Measurements from ENCODE around the gene FAM76B. TPM values are rescaled to one million over a fixed set of nuclear protein-coding genes. Genes with fewer than 3 reads are reported as not detected.
"Not testable (repeated sequence)": the region's sequence is repeated elsewhere in the genome, so short reads cannot be mapped to it uniquely, and the experiment has no call there.

The FAM76B gene
- total RNA-seq, 1 donor from 2014 or later, result 37.3 TPM

DNA sequence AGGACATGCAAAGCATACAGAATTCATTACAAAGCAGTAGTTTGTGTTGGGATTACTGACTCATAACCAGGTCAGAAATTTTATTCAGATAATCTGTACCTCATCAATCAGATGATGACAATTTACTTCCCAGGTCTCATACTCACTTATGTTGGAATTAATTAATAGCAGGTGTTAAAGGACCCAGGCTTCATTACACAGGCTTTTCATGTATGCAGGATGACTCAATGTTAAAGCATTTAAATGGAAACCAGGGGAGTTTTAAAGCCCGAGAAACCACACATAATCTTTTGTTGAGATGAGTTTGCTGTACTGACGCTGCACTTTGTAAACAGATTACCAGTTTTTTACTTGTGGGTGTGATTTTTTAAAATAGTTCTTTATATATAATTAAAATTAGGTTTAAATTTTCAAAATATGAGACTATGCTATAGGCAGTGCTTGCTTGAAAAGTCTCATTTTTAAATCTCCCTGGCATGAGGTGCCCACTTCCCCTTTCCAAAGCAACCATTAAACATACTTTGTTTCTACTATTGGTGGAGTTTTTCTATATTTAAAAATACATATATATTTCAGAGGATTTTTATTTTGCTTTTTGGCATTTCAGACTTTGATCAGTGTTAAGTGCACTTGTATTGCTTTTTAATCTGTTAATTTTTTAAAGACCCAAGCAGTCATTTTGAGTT is 41.8 kb upstream of the FAM76B start:
- Mint-ChIP-seq H3K27me3 (ENCODE audit: low read depth) (no peaks in the 10 kb centered on the region), H3K4me1 (peaks cover 5% of the 10 kb centered on the region), H3K36me3 (peaks cover 24% of the 10 kb centered on the region), H3K4me3 (no peak overlapping the region), H3K9me3 (no peaks in the 10 kb centered on the region), H3K27ac (peak overlapping the region; percentile 81)
- no peak for DNase-seq (ENCODE audit: low spot score in 2 of 2, unreplicated experiment in 2 of 2)
- TF ChIP-seq, protein P1, sequence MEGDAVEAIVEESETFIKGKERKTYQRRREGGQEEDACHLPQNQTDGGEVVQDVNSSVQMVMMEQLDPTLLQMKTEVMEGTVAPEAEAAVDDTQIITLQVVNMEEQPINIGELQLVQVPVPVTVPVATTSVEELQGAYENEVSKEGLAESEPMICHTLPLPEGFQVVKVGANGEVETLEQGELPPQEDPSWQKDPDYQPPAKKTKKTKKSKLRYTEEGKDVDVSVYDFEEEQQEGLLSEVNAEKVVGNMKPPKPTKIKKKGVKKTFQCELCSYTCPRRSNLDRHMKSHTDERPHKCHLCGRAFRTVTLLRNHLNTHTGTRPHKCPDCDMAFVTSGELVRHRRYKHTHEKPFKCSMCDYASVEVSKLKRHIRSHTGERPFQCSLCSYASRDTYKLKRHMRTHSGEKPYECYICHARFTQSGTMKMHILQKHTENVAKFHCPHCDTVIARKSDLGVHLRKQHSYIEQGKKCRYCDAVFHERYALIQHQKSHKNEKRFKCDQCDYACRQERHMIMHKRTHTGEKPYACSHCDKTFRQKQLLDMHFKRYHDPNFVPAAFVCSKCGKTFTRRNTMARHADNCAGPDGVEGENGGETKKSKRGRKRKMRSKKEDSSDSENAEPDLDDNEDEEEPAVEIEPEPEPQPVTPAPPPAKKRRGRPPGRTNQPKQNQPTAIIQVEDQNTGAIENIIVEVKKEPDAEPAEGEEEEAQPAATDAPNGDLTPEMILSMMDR (IDR thresholded peaks at IDR 0.05; ENCODE audit: unreplicated experiment), result no peak

DNA sequence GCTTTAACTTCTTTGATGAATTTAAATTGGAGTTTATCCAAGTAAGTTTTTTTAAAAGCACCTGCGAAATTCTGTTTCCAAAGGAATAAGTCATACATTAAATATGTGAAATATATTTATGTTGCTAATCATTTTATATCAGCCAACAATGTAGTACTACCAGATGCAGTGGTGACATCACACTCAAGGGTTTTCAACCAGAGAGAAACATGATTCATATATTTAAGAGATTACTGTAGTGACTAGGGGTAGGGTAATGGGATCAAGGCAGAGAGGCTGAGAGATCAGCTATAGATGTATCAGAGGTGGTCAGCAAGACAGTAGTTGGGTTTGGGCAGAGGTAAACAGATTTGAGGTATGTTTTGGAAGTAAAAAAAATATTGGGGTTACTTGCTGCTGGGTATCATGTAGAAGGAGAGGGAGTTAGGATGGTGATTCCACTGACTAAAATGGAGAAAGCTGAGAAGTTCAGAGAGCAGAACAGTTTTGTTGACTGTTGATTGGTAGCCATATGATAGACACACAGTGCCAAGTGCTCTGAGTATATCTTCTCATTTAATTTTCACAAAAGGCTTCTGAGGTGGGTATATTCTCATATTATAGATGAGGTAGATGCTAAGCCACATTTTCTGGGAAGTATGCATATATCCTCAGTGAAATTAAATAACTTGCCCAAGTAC is 40.1 kb upstream of the FAM76B start:
- H3K4me1 Mint-ChIP-seq, result peaks cover 5% of the 10 kb centered on the region
- no peaks in the 10 kb centered on the region for H3K9me3 Mint-ChIP-seq
- no peak overlapping the region for H3K4me3 Mint-ChIP-seq
- peak overlapping the region; percentile 4 for H3K27ac Mint-ChIP-seq
- DNase-seq (ENCODE audit: low spot score in 2 of 2, unreplicated experiment in 2 of 2), result no peak
- TF ChIP-seq, protein P1 (IDR thresholded peaks at IDR 0.05; ENCODE audit: unreplicated experiment), result no peak
- H3K27me3 Mint-ChIP-seq (ENCODE audit: low read depth), result no peaks in the 10 kb centered on the region
- peaks cover 28% of the 10 kb centered on the region for H3K36me3 Mint-ChIP-seq

DNA sequence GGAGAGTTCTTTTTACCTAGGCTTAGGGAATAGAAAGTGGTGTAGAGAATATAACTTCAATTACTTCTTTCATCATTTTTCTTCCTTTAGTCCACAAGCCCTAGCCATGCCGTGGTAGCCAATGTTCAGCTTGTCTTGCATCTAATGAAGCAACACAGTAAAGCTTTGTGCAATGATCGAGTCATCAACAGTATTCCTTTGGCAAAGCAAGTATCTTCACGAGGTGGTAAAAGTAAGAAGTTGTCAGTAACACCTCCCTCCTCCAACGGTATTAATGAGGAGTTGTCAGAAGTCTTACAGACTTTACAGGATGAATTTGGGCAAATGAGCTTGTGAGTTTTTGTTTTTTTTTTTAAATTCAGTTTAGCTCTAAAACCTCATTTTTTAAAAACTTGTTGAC is 38.1 kb upstream of the FAM76B start:
- Mint-ChIP-seq H3K4me1 (peaks cover 5% of the 10 kb centered on the region), H3K4me3 (no peak overlapping the region), H3K9me3 (peaks cover 3% of the 10 kb centered on the region), H3K27me3 (ENCODE audit: low read depth) (no peaks in the 10 kb centered on the region), H3K27ac (no peak overlapping the region), H3K36me3 (peaks cover 33% of the 10 kb centered on the region)
- no peak for DNase-seq (ENCODE audit: low spot score in 2 of 2, unreplicated experiment in 2 of 2)
- TF ChIP-seq, protein P1 (IDR thresholded peaks at IDR 0.05; ENCODE audit: unreplicated experiment), result no peak

DNA sequence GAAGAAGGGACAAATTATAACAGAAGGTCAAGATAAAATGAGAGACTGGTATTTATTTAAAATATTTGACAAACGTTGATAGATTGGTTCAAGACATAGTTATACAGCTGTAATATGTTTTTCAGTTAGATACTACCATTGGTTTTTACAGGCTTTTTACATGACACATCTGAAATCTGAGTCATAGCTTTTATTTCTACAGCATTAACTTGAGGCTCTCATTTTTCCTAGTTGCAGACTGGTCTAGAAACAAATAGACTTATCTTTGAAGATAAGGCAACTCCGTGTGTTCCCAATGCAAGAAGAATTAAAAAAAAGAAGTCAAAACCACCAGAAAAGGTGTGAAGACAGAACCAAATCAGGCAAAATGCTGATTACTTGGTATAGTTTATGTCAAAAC is 32.1 kb upstream of the FAM76B start:
- H3K27ac Mint-ChIP-seq, result no peak overlapping the region
- H3K27me3 Mint-ChIP-seq (ENCODE audit: low read depth), result no peaks in the 10 kb centered on the region
- no peak for DNase-seq (ENCODE audit: low spot score in 2 of 2, unreplicated experiment in 2 of 2)
- H3K4me3 Mint-ChIP-seq, result no peak overlapping the region
- H3K9me3 Mint-ChIP-seq, result peaks cover 3% of the 10 kb centered on the region
- peaks cover 46% of the 10 kb centered on the region for H3K36me3 Mint-ChIP-seq
- TF ChIP-seq, protein P1 (IDR thresholded peaks at IDR 0.05; ENCODE audit: unreplicated experiment), result no peak
- H3K4me1 Mint-ChIP-seq, result no peaks in the 10 kb centered on the region

DNA sequence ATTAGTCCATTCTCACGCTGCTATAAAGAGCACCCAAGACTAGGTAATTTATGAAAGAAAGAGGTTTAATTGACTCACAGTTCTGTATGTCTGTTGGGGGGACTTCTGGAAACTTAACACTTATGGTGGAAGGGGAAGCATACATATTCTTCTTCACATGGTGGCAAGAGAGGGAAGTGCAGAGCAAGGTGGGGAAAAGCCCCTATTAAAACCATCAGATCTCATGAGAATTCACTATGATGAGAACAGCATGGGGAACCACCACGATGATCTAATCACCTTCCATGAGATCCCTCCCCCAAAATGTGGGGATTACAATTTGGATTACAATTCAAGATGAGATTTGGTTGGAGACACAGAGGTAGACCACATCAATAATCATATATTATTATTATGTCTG is 26.5 kb upstream of the FAM76B start:
- Mint-ChIP-seq H3K9me3 (no peaks in the 10 kb centered on the region), H3K4me3 (no peak overlapping the region), H3K27ac (no peak overlapping the region), H3K36me3 (peaks cover 50% of the 10 kb centered on the region), H3K4me1 (no peaks in the 10 kb centered on the region), H3K27me3 (ENCODE audit: low read depth) (no peaks in the 10 kb centered on the region)
- TF ChIP-seq, protein P1 (IDR thresholded peaks at IDR 0.05; ENCODE audit: unreplicated experiment), result no peak
- no peak for DNase-seq (ENCODE audit: low spot score in 2 of 2, unreplicated experiment in 2 of 2)

DNA sequence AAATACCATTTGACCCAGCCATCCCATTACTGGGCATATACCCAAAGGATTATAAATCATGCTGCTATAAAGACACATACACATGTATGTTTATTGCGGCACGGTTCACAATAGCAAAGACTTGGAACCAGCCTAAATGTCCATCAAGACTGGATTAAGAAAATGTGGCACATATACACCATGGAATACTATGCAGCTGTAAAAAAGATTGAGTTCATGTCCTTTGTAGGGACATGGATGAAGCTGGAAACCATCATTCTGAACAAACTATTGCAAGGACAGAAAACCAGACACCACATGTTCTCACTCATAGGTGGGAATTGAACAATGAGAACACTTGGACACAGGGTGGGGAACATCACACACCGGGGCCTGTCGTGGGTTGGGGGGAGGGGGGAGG is 21.5 kb upstream of the FAM76B start:
- not testable (repeated sequence) for H3K27ac Mint-ChIP-seq; H3K4me3 Mint-ChIP-seq; DNase-seq (ENCODE audit: low spot score in 2 of 2, unreplicated experiment in 2 of 2); H3K27me3 Mint-ChIP-seq (ENCODE audit: low read depth); H3K4me1 Mint-ChIP-seq
- Mint-ChIP-seq H3K36me3 (peaks cover 69% of the 10 kb centered on the region), H3K9me3 (peaks cover 37% of the 10 kb centered on the region)

DNA sequence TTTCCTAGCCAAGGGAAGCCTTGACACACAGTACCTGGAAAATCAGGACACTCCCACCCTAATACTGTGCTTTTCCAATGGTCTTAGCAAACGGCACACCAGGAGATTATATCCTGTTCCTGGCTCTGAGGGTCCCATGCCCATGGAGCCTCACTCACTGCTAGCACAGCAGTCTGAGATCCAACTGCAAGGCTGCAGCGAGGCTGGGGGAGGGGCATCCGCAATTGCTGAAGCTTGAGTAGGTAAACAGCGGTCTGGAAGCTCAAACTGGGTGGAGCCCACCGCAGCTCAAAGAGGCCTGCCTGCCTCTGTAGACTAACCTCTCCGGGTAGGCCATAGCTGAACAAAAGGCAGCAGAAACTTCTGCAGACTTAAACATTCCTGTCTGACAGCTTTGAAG is 16.9 kb upstream of the FAM76B start:
- not testable (repeated sequence) for H3K4me3 Mint-ChIP-seq; H3K27me3 Mint-ChIP-seq (ENCODE audit: low read depth); DNase-seq (ENCODE audit: low spot score in 2 of 2, unreplicated experiment in 2 of 2); H3K4me1 Mint-ChIP-seq; H3K27ac Mint-ChIP-seq
- Mint-ChIP-seq H3K36me3 (peaks cover 76% of the 10 kb centered on the region), H3K9me3 (peaks cover 47% of the 10 kb centered on the region)
